Upper lobe of left lung (tissue), 6 donors: ENCODE data around the gene EDNRB. TPM values are rescaled to one million over a fixed set of nuclear protein-coding genes. Genes with fewer than 3 reads are reported as not detected.

Experiments
- ATAC-seq, 2 donors: fragments of 200-7000 bp; cut with Tn5 transposase; one replicate each; pipeline ENCODE4 v1.9.1; 2022; ENCODE audit warnings: mild to moderate bottlenecking in 2 of 2, moderate library complexity in 2 of 2; ENCODE audit not compliant: low FRiP score in 2 of 2
- DNase-seq, 2 donors: peaks; one replicate each; pipeline ENCODE4 v3.0.0-alpha.2; 2019 to 2020
- H3K27ac ChIP-seq, 4 donors: fragments of 200-600 bp; sonication (generic); one replicate each; pipeline ENCODE4 v1.5.1; 2016 to 2019
- H3K27me3 ChIP-seq, 4 donors: fragments of 200-600 bp; sonication (generic); one replicate each; pipeline ENCODE4 v1.5.1; 2017 to 2019
- H3K36me3 ChIP-seq, 4 donors: fragments of 200-600 bp; sonication (generic); one replicate each; pipeline ENCODE4 v1.5.1; 2016 to 2019
- H3K4me1 ChIP-seq, 4 donors: fragments of 200-600 bp; sonication (generic); one replicate each; pipeline ENCODE4 v1.5.1; 2018 to 2019
- H3K4me3 ChIP-seq, 4 donors: fragments of 200-600 bp; sonication (generic); one replicate each; pipeline ENCODE4 v1.5.1; 2017 to 2019; ENCODE audit warnings: mild to moderate bottlenecking in 2 of 4, moderate library complexity in 1 of 4
- H3K9me3 ChIP-seq, 4 donors: fragments of 200-600 bp; sonication (generic); one replicate each; pipeline ENCODE4 v1.5.1; 2018 to 2019
- EP300 ChIP-seq, 4 donors: sonication (generic); formaldehyde crosslinking; IDR thresholded peaks; one replicate each; pipeline ENCODE4 v1.5.1; 2017; ENCODE audit warnings: antibody characterized with exemption in 4 of 4, control low read depth in 2 of 4
- POLR2A ChIP-seq, 4 donors: fragments of 450-650 bp; IDR thresholded peaks; one replicate each; pipeline ENCODE4 v1.5.1; 2016 to 2017; ENCODE audit warnings: antibody characterized with exemption in 4 of 4, mild to moderate bottlenecking in 2 of 4
- POLR2AphosphoS5 ChIP-seq, 2 donors: sonication (generic); formaldehyde crosslinking; IDR thresholded peaks; one replicate each; pipeline ENCODE4 v1.5.1; 2017; ENCODE audit warnings: antibody characterized with exemption in 2 of 2
- WGBS, 2 donors: methylation state at CpG; one replicate each; pipeline ENCODE4 v1.1.5; 2017 to 2018; 5-methylcytosine and 5-hydroxymethylcytosine counted together
- total RNA-seq, 6 donors: library from RNA; depleted of rRNA in 4 of 6; stranded (reverse); fragments of >200 nt in 4 of 6; gene quantifications; one replicate each; pipeline versions ENCODE4 v1.1.0 to v1.2.1, GENCODE V29; 2016 to 2021
- TF ChIP-seq, protein P1 (sequence below), 6 experiments: fragments of 450-650 bp in 4 of 6; fragments of 200-600 bp in 2 of 6; sonication (generic) in 2 of 6; IDR thresholded peaks; one replicate each; pipeline ENCODE4 v1.5.1; 2016 to 2019; ENCODE audit warnings: antibody characterized with exemption in 6 of 6
- donor health status: DM: no; HTN: no; CAD: no; lungs with moderate emphysema.
- donor health status: DM: no; HTN: yes; CAD: no; lungs with severe emphysema.

The EDNRB gene
- total RNA-seq, 6 donors from 2014 or later: 28.5 to 146 (median 52.4) TPM

- ATAC-seq: no peak
- Histone ChIP-seq H3K36me3 (no peaks in the 10 kb centered on the region), H3K27ac (no peak overlapping the region), H3K4me3 (no peak overlapping the region), H3K27me3 (no peaks in the 10 kb centered on the region), H3K4me1 (peaks cover 0 to 9% (median 0%) of the 10 kb centered on the region in 4 donors), H3K9me3 (no peaks in the 10 kb centered on the region)
- WGBS, 2 donors: 64 to 66% methylated on average over 1 of the region's 1 CpG
- DNase-seq: no peak
- no peak for TF ChIP-seq POLR2AphosphoS5 (IDR thresholded peaks at IDR 0.05)
- no peak for TF ChIP-seq EP300 (IDR thresholded peaks at IDR 0.05)
- TF ChIP-seq, protein P1, sequence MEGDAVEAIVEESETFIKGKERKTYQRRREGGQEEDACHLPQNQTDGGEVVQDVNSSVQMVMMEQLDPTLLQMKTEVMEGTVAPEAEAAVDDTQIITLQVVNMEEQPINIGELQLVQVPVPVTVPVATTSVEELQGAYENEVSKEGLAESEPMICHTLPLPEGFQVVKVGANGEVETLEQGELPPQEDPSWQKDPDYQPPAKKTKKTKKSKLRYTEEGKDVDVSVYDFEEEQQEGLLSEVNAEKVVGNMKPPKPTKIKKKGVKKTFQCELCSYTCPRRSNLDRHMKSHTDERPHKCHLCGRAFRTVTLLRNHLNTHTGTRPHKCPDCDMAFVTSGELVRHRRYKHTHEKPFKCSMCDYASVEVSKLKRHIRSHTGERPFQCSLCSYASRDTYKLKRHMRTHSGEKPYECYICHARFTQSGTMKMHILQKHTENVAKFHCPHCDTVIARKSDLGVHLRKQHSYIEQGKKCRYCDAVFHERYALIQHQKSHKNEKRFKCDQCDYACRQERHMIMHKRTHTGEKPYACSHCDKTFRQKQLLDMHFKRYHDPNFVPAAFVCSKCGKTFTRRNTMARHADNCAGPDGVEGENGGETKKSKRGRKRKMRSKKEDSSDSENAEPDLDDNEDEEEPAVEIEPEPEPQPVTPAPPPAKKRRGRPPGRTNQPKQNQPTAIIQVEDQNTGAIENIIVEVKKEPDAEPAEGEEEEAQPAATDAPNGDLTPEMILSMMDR (IDR thresholded peaks at IDR 0.05): no peak
- TF ChIP-seq POLR2A (IDR thresholded peaks at IDR 0.05): no peak
Measured at GRCh38 chr13:77891041-77891440, 27.6 kb downstream of the EDNRB start.

DNA sequence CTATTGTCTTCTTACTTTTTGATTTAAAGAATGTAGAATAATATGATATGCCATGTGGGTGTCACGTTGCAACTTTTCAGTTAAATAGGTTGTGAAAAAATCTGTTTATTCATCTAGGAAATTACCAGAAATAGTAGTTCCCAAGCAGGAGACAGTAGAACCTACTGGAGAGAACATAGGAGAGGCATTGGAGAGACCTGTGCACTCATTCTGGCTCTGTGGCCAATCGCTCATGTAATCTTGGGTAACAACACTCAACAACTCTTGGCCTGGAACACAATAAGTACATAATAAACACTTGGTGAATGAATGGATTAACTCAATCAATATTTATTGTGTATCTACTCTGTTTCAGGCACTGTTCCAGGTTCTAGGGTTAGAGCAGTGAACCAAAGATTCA is 35.3 kb downstream of the EDNRB start:
- no peaks in the 10 kb centered on the region for H3K36me3 ChIP-seq
- ATAC-seq (no peak), DNase-seq (no peak)
- 45 to 58% methylated on average over 2 of the region's 2 CpGs for WGBS, 2 donors
- H3K9me3 ChIP-seq: no peaks in the 10 kb centered on the region
- TF ChIP-seq POLR2AphosphoS5 (IDR thresholded peaks at IDR 0.05): no peak
- H3K27ac ChIP-seq: no peak overlapping the region
- H3K4me1 ChIP-seq: peaks cover 0 to 14% (median 0%) of the 10 kb centered on the region in 4 donors
- H3K4me3 ChIP-seq: no peak overlapping the region
- no peaks in the 10 kb centered on the region for H3K27me3 ChIP-seq

- DNase-seq: no peak
- no peak overlapping the region for H3K4me3 ChIP-seq
- TF ChIP-seq POLR2AphosphoS5 (IDR thresholded peaks at IDR 0.05): no peak
- TF ChIP-seq POLR2A (IDR thresholded peaks at IDR 0.05): no peak
- TF ChIP-seq, protein P1 (IDR thresholded peaks at IDR 0.05): no peak
- TF ChIP-seq EP300 (IDR thresholded peaks at IDR 0.05): no peak
- peaks cover 0 to 11% (median 0%) of the 10 kb centered on the region in 4 donors for H3K4me1 ChIP-seq
- no peaks in the 10 kb centered on the region for H3K27me3 ChIP-seq
- no peak for ATAC-seq
- H3K36me3 ChIP-seq: no peaks in the 10 kb centered on the region
- 94 to 100% methylated on average over 1 of the region's 1 CpG for WGBS, 2 donors
- H3K9me3 ChIP-seq: no peaks in the 10 kb centered on the region
- no peak overlapping the region for H3K27ac ChIP-seq
Measured at GRCh38 chr13:77878190-77878589, 40.4 kb downstream of the EDNRB start.

GRCh38 chr13:77876176-77876575 is 42.5 kb downstream of the EDNRB start:
- Histone ChIP-seq H3K4me3 (no peak overlapping the region), H3K36me3 (no peaks in the 10 kb centered on the region), H3K27me3 (no peaks in the 10 kb centered on the region), H3K4me1 (peaks cover 0 to 10% (median 0%) of the 10 kb centered on the region in 4 donors), H3K9me3 (no peaks in the 10 kb centered on the region), H3K27ac (no peak overlapping the region)
- ATAC-seq (no peak), DNase-seq (no peak)
- 41 to 48% methylated on average over 2 of the region's 2 CpGs for WGBS, 2 donors
- TF ChIP-seq, protein P1 (IDR thresholded peaks at IDR 0.05): no peak
- no peak for TF ChIP-seq POLR2A (IDR thresholded peaks at IDR 0.05)
- no peak for TF ChIP-seq POLR2AphosphoS5 (IDR thresholded peaks at IDR 0.05)
- TF ChIP-seq EP300 (IDR thresholded peaks at IDR 0.05): no peak

DNA sequence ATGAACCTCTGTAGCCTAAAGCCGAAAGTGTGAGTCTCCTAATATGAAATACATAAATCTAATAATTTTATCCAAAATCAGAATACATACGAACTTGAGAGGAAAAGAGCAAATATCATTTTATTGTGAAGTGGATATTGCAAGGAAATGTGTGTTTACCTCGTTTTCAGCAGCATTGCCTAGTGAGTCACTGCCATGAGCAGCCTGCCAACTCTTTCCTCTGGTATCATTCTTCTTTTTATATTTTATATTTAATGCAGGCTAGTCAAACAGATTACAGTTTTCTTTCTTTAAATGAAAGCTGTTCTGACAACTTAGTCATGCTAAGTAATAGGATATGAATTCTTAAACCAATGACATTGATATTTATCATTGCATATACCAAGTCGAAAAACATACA is 44.2 kb downstream of the EDNRB start:
- Histone ChIP-seq H3K36me3 (no peaks in the 10 kb centered on the region), H3K4me3 (no peak overlapping the region), H3K4me1 (peaks cover 0 to 10% (median 0%) of the 10 kb centered on the region in 4 donors), H3K27ac (no peak overlapping the region), H3K9me3 (no peaks in the 10 kb centered on the region), H3K27me3 (no peaks in the 10 kb centered on the region)
- ATAC-seq (no peak), DNase-seq (no peak)
- TF ChIP-seq, protein P1 (IDR thresholded peaks at IDR 0.05): no peak
- TF ChIP-seq POLR2A (IDR thresholded peaks at IDR 0.05) (no peak), EP300 (IDR thresholded peaks at IDR 0.05) (no peak), POLR2AphosphoS5 (IDR thresholded peaks at IDR 0.05) (no peak)
- 58 to 72% methylated on average over 4 of the region's 4 CpGs for WGBS, 2 donors
